HCT116 (cell line): ENCODE measurements around the gene TMEM126A.

Experiments
- CEBPB ChIP-seq: IDR thresholded peaks from 2 replicates; pipeline ENCODE4 v1.6.1; 2012; ENCODE audit warnings: low read depth
- CTCF ChIP-seq, 3 experiments: fragments of 200-600 bp in 1 of 3; sonication (generic) in 1 of 3; IDR thresholded peaks in 2 of 3; conservative IDR thresholded peaks in 1 of 3; 2 replicates each; pipeline ENCODE4 v1.5.1; 2012 to 2017; ENCODE audit warnings: low read depth in 2 of 3, low read length in 2 of 3, antibody characterized with exemption in 1 of 3, borderline replicate concordance in 1 of 3, control low read depth in 1 of 3, mild to moderate bottlenecking in 1 of 3, mixed read lengths in 1 of 3, mixed run types in 1 of 3, moderate library complexity in 1 of 3; ENCODE audit not compliant: insufficient read depth in 1 of 3
- EZH2 ChIP-seq: fragments of 200-600 bp; sonication (generic); IDR thresholded peaks from 2 replicates; pipeline ENCODE4 v1.6.1; 2017; ENCODE audit warnings: antibody characterized with exemption, mixed run types
- FOSL1 ChIP-seq: IDR thresholded peaks from 2 replicates; pipeline ENCODE4 v1.6.1; 2012; ENCODE audit warnings: low read depth
- JUND ChIP-seq: IDR thresholded peaks from 2 replicates; pipeline ENCODE4 v1.6.1; 2012
- MAX ChIP-seq: IDR thresholded peaks from 2 replicates; pipeline ENCODE4 v1.6.1; 2012
- POLR2A ChIP-seq: IDR thresholded peaks from 2 replicates; pipeline ENCODE4 v1.7.0; 2011; ENCODE audit warnings: borderline replicate concordance; ENCODE audit not compliant: insufficient read depth, insufficient read length; ENCODE audit errors: extremely low read depth
- POLR2AphosphoS5 ChIP-seq: IDR thresholded peaks from 2 replicates; pipeline ENCODE4 v1.6.1; 2011; ENCODE audit warnings: mild to moderate bottlenecking, low read depth, low read length, moderate library complexity
- RAD21 ChIP-seq: IDR thresholded peaks from 2 replicates; pipeline ENCODE4 v1.6.1; 2012; ENCODE audit warnings: low read depth, mild to moderate bottlenecking
- REST ChIP-seq: IDR thresholded peaks from 2 replicates; pipeline ENCODE4 v1.6.1; 2012; ENCODE audit warnings: low read depth
- SIN3A ChIP-seq: IDR thresholded peaks from 2 replicates; pipeline ENCODE4 v1.6.1; 2012; ENCODE audit warnings: low read depth
- SP1 ChIP-seq: IDR thresholded peaks from 2 replicates; pipeline ENCODE4 v1.6.1; 2012; ENCODE audit warnings: low read depth
- ZBTB33 ChIP-seq: IDR thresholded peaks from 2 replicates; pipeline ENCODE4 v1.6.1; 2011; ENCODE audit warnings: mild to moderate bottlenecking, low read length, moderate library complexity; ENCODE audit not compliant: insufficient replicate concordance; ENCODE audit errors: extremely low read depth
- ZNF274 ChIP-seq: fragments of 200-500 bp; sonication (Bioruptor generic); IDR thresholded peaks from 2 replicates; pipeline ENCODE4 v1.6.1; 2014; ENCODE audit warnings: mild to moderate bottlenecking, low read depth, low read length, inconsistent platforms

- TF ChIP-seq POLR2AphosphoS5 (no peak), CTCF (IDR thresholded peaks at IDR 0.05 in 2 of 3, conservative IDR thresholded peaks at IDR 0.05 in 1 of 3; ENCODE audit: borderline replicate concordance in 1 of 3, insufficient read depth in 1 of 3, low read depth in 2 of 3, low read length in 2 of 3) (no peak), EZH2 (no peak), POLR2A (no peak), REST (no peak), MAX (no peak), SIN3A (no peak), SP1 (no peak), CEBPB (no peak), ZNF274 (no peak), ZBTB33 (no peak), JUND (no peak), RAD21 (no peak), FOSL1 (no peak)
Measured at GRCh38 chr11:85672105-85672902, 24.5 kb downstream of the TMEM126A start.
